ENCODE measurements around the gene PRSS3. TPM values are rescaled to one million over a fixed set of nuclear protein-coding genes. Genes with fewer than 3 reads are reported as not detected.

The PRSS3 gene
- total and polyA plus RNA-seq, 10 of the 15 experiments (the other 5 are each of a cell fraction or from before 2014, with no cell fraction given): 0.54 TPM; not detected in 9

DNA sequence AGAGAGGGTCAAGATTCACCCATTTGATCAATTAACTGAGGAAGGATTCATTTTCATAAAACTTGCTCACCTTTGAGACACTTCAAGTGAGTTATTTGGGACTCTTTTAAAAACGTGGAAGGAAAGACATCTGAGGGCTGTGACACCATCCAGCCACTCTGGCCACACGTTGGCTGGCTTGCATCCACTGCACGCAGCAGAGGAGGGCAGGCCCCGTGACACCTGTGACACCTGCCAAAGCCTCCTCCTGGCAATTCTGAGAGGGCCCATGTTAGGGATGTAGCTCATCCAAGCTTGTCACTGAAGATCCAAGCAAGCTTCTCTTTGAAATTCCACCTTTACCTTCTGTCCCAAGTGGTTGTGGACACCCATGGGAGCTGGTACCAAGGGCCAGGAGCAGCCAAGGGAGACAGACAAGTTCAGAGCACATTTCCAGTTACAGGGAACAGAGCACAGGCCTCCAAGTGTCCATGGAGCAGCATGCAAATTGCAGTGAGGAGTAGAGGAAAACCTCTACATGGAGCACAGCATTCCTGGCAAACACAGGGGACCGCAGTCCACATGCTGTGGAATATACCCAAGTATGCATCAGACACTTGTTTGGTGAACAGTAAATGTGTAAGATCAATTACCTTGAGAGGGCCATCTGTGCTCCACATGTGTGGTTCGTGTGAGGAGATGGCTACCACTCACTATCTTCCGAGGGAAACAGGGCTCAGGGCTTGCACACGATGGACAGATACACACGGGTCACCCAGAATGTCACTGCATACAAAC lies 4.8 kb downstream of the PRSS3 start:
- POLR2A ChIA-PET: no interaction called here
- H3K79me2 ChIP-seq (ENCODE audit: control insufficient read depth, insufficient read depth, low read length): no peaks in the 10 kb centered on the region
- no TSS peak for BruUV-seq (replicated peaks)
- H3K4me3 ChIP-seq: no peak overlapping the region
- RAD21 ChIA-PET (ENCODE audit: unreplicated experiment): no interaction called here
- 43% methylated on average over 9 of the region's 9 CpGs for WGBS (ENCODE audit: insufficient coverage, insufficient replicate concordance, low lambda C conversion rate, missing lambda C conversion rate)
- H3K36me3 ChIP-seq (ENCODE audit: control insufficient read depth in 2 of 2, insufficient read depth in 2 of 2, low read length in 1 of 2): no peaks in the 10 kb centered on the region
- in situ Hi-C loops (cut with MboI) (no loop called here), intact Hi-C loops (cut with micrococcal nuclease; ENCODE audit: unreplicated experiment) (no loop called here)
- no peaks in the 10 kb centered on the region; the same call in 2 of the 3 replicates for H3K9me3 ChIP-seq (replicated peaks; ENCODE audit: control insufficient read depth, insufficient read depth, low read length)
- TF ChIP-seq, protein P1, sequence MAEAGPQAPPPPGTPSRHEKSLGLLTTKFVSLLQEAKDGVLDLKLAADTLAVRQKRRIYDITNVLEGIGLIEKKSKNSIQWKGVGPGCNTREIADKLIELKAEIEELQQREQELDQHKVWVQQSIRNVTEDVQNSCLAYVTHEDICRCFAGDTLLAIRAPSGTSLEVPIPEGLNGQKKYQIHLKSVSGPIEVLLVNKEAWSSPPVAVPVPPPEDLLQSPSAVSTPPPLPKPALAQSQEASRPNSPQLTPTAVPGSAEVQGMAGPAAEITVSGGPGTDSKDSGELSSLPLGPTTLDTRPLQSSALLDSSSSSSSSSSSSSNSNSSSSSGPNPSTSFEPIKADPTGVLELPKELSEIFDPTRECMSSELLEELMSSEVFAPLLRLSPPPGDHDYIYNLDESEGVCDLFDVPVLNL (IDR thresholded peaks at IDR 0.05; ENCODE audit: low read depth, low read length): no peak
- TF ChIP-seq, protein P2, sequence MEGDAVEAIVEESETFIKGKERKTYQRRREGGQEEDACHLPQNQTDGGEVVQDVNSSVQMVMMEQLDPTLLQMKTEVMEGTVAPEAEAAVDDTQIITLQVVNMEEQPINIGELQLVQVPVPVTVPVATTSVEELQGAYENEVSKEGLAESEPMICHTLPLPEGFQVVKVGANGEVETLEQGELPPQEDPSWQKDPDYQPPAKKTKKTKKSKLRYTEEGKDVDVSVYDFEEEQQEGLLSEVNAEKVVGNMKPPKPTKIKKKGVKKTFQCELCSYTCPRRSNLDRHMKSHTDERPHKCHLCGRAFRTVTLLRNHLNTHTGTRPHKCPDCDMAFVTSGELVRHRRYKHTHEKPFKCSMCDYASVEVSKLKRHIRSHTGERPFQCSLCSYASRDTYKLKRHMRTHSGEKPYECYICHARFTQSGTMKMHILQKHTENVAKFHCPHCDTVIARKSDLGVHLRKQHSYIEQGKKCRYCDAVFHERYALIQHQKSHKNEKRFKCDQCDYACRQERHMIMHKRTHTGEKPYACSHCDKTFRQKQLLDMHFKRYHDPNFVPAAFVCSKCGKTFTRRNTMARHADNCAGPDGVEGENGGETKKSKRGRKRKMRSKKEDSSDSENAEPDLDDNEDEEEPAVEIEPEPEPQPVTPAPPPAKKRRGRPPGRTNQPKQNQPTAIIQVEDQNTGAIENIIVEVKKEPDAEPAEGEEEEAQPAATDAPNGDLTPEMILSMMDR (IDR thresholded peaks at IDR 0.05 in 2 of 3, conservative IDR thresholded peaks at IDR 0.05 in 1 of 3; ENCODE audit: control insufficient read depth in 2 of 3, extremely low read depth in 1 of 3, insufficient read depth in 1 of 3, low read depth in 3 of 3, low read length in 3 of 3): no peak
- no peak for TF ChIP-seq FOS (IDR thresholded peaks at IDR 0.05; ENCODE audit: borderline replicate concordance, extremely low read depth, insufficient read length)
- TF ChIP-seq SMAD1 (IDR thresholded peaks at IDR 0.05; ENCODE audit: low read depth, partially characterized antibody): no peak
- H3K4me1 ChIP-seq (ENCODE audit: control insufficient read depth, insufficient read depth, low read length): no peaks in the 10 kb centered on the region
- FAIRE-seq: no peak
- ATAC-seq: no peak
- no peaks in the 10 kb centered on the region for H4K20me1 ChIP-seq (ENCODE audit: control insufficient read depth, insufficient read depth)
- SMC1A ChIA-PET (ENCODE audit: uncharacterized antibody, unreplicated experiment): interaction anchor here (0.8 kb wide), 2 partner anchors 13 to 65 kb away, joined by 3 read pairs; no protein-coding TSS in a partner anchor
- H2AFZ ChIP-seq (ENCODE audit: control insufficient read depth, low read depth, low read length): no peak overlapping the region
- CTCF ChIA-PET: interaction anchor here (0.7 to 1.2 kb wide), 2 partner anchors 14 to 34 kb away, joined by 3 read pairs; no protein-coding TSS in a partner anchor
- DNase-seq (ENCODE audit: low read depth, low spot score): no peak
- no peak overlapping the region for H3K4me2 ChIP-seq (ENCODE audit: control insufficient read depth, insufficient read depth)
- no peak overlapping the region for H3K27ac ChIP-seq (ENCODE audit: control insufficient read depth, insufficient read depth)
- H3K27me3 ChIP-seq (replicated peaks in 1 of 2; ENCODE audit: control insufficient read depth in 2 of 2, insufficient read depth in 2 of 2, low read length in 1 of 2): peaks cover 3 to 6% of the 10 kb centered on the region in 2 experiments; a peak in 2 of 4 replicates
- no peak overlapping the region for H3K9ac ChIP-seq (ENCODE audit: control insufficient read depth, insufficient read depth, low read length)

Measured in GM12878 (cell line).